Measurements from ENCODE around the gene ZNF683. TPM values are rescaled to one million over a fixed set of nuclear protein-coding genes. Genes with fewer than 3 reads are reported as not detected.
"Not testable (repeated sequence)": the region's sequence is repeated elsewhere in the genome, so short reads cannot be mapped to it uniquely, and the experiment has no call there.

ZNF683 gene
- polyA plus RNA-seq, 3 donors, result 0.46 TPM; not detected in 2

DNA sequence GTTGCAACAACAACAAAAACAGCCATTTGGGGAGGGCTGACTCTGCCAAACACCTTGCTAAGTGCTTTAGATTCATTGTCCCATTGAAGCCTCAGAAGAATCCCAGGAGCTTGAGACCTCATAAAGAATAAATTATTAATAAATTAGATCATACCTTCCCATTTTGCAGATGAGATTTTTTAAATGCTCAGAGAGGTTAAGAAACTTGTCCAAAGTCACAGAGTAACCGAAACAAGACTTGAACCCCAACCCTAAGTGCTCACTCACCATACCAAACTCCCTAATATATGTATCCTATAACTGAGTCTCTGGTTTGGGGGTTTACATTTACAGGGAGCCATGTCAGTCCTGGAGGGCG lies 22.2 kb downstream of the ZNF683 start:
- WGBS, 3 donors, result 83 to 92% (median 90%) methylated on average over 2 of the region's 2 CpGs

GRCh38 chr1:26349877-26350244 lies 22.7 kb downstream of the ZNF683 start:
- WGBS, 3 donors, result 84 to 88% (median 88%) methylated on average over 5 of the region's 5 CpGs
- H3K27ac ChIP-seq (ENCODE audit: low read depth, low read length), result no peak overlapping the region

More for the DNA sequence above, 22.2 kb downstream of the ZNF683 start:
- H3K27ac ChIP-seq (ENCODE audit: low read depth, low read length), result no peak overlapping the region

GRCh38 chr1:26349188-26349876 lies 23.2 kb downstream of the ZNF683 start:
- 84 to 86% (median 84%) methylated on average over 7 of the region's 7 CpGs for WGBS, 3 donors
- H3K27ac ChIP-seq (ENCODE audit: low read depth, low read length), result no peak overlapping the region

- 56 to 61% (median 60%) methylated on average over 10 of the region's 10 CpGs for WGBS, 3 donors
- no peak overlapping the region for H3K27ac ChIP-seq (ENCODE audit: low read depth, low read length)
Observed at GRCh38 chr1:26346274-26347033, 26.1 kb downstream of the ZNF683 start.

- no peak overlapping the region for H3K27ac ChIP-seq (ENCODE audit: low read depth, low read length)
- 73 to 89% (median 86%) methylated on average over 15 of the region's 15 CpGs for WGBS, 3 donors
Observed at GRCh38 chr1:26345718-26346117, 26.8 kb downstream of the ZNF683 start.

DNA sequence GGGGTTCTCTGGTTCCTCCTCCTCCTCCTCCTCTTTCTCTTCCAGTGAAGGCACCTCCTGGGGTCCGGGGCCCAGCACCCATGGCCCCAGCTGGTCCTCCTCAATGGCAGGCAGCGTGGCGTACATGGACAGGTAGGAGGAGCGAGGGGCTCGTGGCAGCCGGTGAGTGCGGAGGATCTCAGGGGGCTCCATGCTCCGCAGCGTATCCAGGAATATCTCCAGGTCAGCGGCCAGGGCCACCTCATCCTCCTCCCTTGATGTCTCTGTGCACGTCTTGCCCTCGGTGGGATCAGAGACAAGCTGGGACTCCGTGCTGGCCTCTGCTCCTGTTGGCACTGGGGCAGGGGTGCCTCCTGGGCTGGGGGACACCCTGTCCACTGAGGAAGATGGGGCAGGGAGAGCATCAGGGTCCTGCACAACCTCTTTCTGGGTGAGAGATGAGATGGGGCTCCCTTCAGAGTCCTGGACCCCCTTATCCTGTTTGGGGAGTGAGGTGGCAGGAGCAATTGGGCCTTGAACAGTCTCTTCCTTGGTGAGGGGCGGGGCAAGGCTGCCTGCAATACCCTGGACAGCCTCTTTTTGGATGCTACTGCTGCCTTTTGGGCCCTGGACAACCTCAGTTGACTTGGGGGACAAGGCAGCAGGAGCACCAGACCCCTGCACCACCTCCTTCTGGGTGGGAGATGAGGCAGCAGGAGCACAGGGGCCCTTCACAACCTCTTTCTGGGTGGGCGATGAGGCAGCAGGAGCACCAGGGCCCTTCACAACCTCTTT lies 28.2 kb downstream of the ZNF683 start:
- WGBS, 3 donors, result 85 to 95% (median 86%) methylated on average over 10 to 15 of the region's 15 CpGs
- no peak overlapping the region for H3K27ac ChIP-seq (ENCODE audit: low read depth, low read length)

DNA sequence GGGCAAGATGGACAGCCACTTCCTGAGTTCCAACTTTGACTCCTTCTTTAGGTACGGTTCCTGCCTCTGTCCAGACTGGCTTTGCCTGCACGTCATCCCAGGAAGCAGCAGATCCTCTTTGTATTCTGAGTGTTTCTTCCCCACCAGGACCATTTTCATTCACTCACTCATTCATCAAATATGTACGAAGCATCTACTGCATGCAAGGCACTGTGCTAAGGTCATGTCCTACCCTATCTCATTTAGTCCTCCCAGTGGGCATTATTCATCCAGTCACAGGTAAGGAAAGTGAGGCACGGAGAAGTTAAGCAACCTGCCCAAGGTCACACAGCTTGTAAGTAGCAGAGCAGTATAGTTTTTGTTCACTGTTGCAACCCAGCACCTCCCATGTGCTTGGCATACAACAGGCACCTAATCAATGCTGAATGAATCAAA lies 32.5 kb downstream of the ZNF683 start:
- WGBS, 3 donors, result 60 to 72% (median 66%) methylated on average over 4 of the region's 4 CpGs
- H3K27ac ChIP-seq (ENCODE audit: low read depth, low read length), result no peak overlapping the region

- 60 to 85% (median 74%) methylated on average over 1 of the region's 1 CpG for WGBS, 3 donors
Observed at GRCh38 chr1:26338670-26339069, 33.9 kb downstream of the ZNF683 start.

DNA sequence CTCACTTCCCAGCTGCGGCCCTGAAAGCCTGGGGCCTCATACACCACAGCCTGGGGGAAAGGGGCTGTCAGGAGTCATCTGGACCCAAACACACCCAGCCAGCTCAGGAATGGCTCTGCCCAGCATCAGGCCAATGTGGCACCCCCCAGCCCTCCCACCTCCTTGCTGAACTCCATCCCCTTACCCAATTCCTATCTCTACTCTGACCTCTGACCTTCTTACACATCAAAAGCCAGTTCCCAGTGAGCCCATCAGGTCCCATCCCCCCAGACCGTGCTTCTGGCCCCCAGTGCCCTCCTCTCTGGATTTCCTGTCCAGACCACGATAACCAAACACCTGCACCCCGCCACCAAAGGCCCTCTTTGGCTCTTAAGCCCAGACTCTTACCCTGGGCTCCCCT lies 34.9 kb downstream of the ZNF683 start:
- H3K27ac ChIP-seq (ENCODE audit: low read depth, low read length), result no peak overlapping the region
- WGBS, 3 donors, result 67 to 72% (median 70%) methylated on average over 4 of the region's 4 CpGs

More at GRCh38 chr1:26338670-26339069, 33.9 kb downstream of the ZNF683 start:
- no peak overlapping the region for H3K27ac ChIP-seq (ENCODE audit: low read depth, low read length)

DNA sequence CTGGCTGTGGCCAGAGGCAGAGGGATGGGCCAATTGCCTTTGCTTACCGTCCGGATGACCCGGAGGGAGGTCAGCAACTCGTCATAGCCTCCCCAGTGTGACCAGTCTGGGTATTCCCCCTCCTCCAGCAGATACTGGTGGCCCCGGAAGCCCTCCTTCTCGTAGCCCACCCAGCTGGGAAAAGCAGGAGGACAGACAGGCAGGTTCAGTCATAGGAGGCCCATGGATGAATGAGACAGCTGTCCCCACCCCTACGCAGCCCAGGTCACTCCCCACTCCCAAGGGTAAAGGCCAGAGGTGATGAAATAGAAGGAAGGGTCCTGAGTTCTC lies 35.4 kb downstream of the ZNF683 start:
- no peak overlapping the region for H3K27ac ChIP-seq (ENCODE audit: low read depth, low read length)
- 83 to 93% (median 88%) methylated on average over 7 of the region's 7 CpGs for WGBS, 3 donors

- WGBS, 3 donors, result 12 to 14% (median 12%) methylated on average over 49 to 52 of the region's 52 CpGs
- H3K27ac ChIP-seq (ENCODE audit: low read depth, low read length), result no peak overlapping the region
Observed at GRCh38 chr1:26336477-26337205, 35.9 kb downstream of the ZNF683 start.

GRCh38 chr1:26335774-26336476 lies 36.6 kb downstream of the ZNF683 start:
- 3 to 4% (median 4%) methylated on average over 41 of the region's 41 CpGs for WGBS, 3 donors
- no peak overlapping the region for H3K27ac ChIP-seq (ENCODE audit: low read depth, low read length)

DNA sequence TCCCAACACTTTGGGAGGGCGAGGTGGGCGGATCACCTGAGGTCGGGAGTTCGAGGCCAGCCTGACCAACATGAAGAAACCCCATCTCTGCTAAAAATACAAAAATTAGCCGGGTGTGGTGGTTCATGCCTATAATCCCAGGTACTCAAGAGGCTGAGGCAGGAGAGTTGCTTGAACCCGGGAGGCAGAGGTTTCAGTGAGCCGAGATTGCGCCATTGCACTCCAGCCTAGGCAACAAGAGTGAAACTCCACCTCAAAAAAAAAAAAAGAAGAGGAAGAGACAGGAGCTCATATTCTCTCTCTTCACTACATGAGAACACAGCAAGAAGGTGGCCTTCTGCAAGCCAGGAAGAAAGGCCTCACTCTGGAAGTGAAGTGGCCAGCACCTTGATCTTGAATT lies 39.2 kb downstream of the ZNF683 start:
- 79 to 95% (median 85%) methylated on average over 8 of the region's 8 CpGs for WGBS, 3 donors
- H3K27ac ChIP-seq (ENCODE audit: low read depth, low read length), result not testable (repeated sequence)

- H3K27ac ChIP-seq (ENCODE audit: low read depth, low read length), result no peak overlapping the region
- 85 to 92% (median 85%) methylated on average over 5 of the region's 5 CpGs for WGBS, 3 donors
Observed at GRCh38 chr1:26330276-26330675, 42.3 kb downstream of the ZNF683 start.

GRCh38 chr1:26329380-26329779 lies 43.2 kb downstream of the ZNF683 start:
- H3K27ac ChIP-seq (ENCODE audit: low read depth, low read length), result not testable (repeated sequence)
- WGBS, 3 donors, result 84 to 96% (median 86%) methylated on average over 4 of the region's 4 CpGs

DNA sequence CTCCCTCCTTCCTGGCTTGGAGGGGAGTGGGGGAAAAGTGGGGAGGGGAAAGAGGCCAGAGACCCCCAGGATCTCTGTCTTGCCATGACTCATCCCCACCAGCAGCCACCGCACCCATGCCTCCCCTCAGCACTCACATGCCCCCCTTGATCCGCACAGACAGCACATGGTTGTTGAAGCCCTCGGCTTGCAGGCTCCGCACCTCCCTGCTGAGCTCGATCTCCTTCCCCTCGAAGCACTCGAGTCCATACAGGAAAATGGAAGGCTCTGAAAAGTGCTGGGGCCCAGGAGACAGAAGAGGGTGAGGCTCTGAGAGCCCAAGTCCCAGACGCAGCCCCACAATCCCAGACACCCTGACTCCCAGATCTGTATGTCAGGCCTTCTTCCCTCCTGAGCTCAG lies 44.0 kb downstream of the ZNF683 start:
- no peak overlapping the region for H3K27ac ChIP-seq (ENCODE audit: low read depth, low read length)
- 75 to 85% (median 79%) methylated on average over 6 to 8 of the region's 8 CpGs for WGBS, 3 donors

GRCh38 chr1:26327956-26328362 lies 44.6 kb downstream of the ZNF683 start:
- 85 to 87% (median 86%) methylated on average over 8 of the region's 8 CpGs for WGBS, 3 donors

DNA sequence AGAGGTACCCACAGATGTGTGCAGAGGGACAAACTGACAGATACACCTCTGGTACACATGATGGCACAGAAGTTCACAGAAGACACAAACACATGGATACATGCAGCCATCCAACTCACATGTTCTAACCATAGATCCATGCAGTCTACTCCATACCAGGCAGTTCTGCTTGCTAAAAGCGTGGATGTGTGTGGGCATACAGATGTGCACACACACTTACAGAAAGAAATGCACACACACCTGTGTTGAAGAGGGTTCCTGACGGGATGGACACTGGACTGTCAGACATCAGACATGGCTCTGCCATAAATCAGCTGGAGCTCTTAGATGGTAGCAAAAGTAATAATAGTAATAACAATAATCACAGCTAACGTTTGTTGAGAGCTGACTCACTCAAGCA lies 48.0 kb downstream of the ZNF683 start:
- no peak overlapping the region for H3K27ac ChIP-seq (ENCODE audit: low read depth, low read length)
- 78 to 87% (median 79%) methylated on average over 3 of the region's 3 CpGs for WGBS, 3 donors

More at GRCh38 chr1:26327956-26328362, 44.6 kb downstream of the ZNF683 start:
- no peak overlapping the region for H3K27ac ChIP-seq (ENCODE audit: low read depth, low read length)
